ENCODE measurements around the gene HOXB3. TPM values are rescaled to one million over a fixed set of nuclear protein-coding genes. Genes with fewer than 3 reads are reported as not detected.

The HOXB3 gene
- total and polyA plus RNA-seq, 7 donors: 0.96 to 8.8 (median 1.5) TPM

GRCh38 chr17:48514477-48514876, 75.6 kb downstream of the HOXB3 start:
- no peaks in the 10 kb centered on the region for H3K4me1 ChIP-seq
- DNase-seq (no peak), ATAC-seq (no peak)
- no peak overlapping the region for H3K27ac ChIP-seq
- no peak for TF ChIP-seq CTCF (IDR thresholded peaks at IDR 0.05)
- H3K9me3 ChIP-seq: no peaks in the 10 kb centered on the region
- H3K36me3 ChIP-seq (ENCODE audit: insufficient read depth in 1 of 2, low read depth in 1 of 2): no peaks in the 10 kb centered on the region
- intact Hi-C loops (cut with DNase I): no loop called here
- H3K4me3 ChIP-seq: no peak overlapping the region
- 61 to 75% (median 68%) methylated on average over 2 of the region's 2 CpGs for WGBS, 3 donors
- H3K27me3 ChIP-seq (ENCODE audit: insufficient read depth in 3 of 3, low read length in 2 of 3): peaks cover 0 to 31% (median 5%) of the 10 kb centered on the region in 3 donors

GRCh38 chr17:48513666-48514455, 76.2 kb downstream of the HOXB3 start:
- 70 to 79% (median 72%) methylated on average over 6 of the region's 6 CpGs for WGBS, 3 donors
- intact Hi-C loops (cut with DNase I): no loop called here

GRCh38 chr17:48513097-48513496, 76.9 kb downstream of the HOXB3 start:
- intact Hi-C loops (cut with DNase I): no loop called here
- DNase-seq (no peak), ATAC-seq (no peak)
- Histone ChIP-seq H3K4me3 (no peak overlapping the region), H3K36me3 (ENCODE audit: insufficient read depth in 1 of 2, low read depth in 1 of 2) (no peaks in the 10 kb centered on the region), H3K9me3 (no peaks in the 10 kb centered on the region), H3K27ac (no peak overlapping the region), H3K27me3 (ENCODE audit: insufficient read depth in 3 of 3, low read length in 2 of 3) (peaks cover 4 to 38% (median 5%) of the 10 kb centered on the region in 3 donors), H3K4me1 (no peaks in the 10 kb centered on the region)
- WGBS, 3 donors: 58 to 66% (median 63%) methylated on average over 7 of the region's 7 CpGs
- no peak for TF ChIP-seq CTCF (IDR thresholded peaks at IDR 0.05)

More at GRCh38 chr17:48513666-48514455, 76.2 kb downstream of the HOXB3 start:
- Histone ChIP-seq H3K4me3 (no peak overlapping the region), H3K36me3 (ENCODE audit: insufficient read depth in 1 of 2, low read depth in 1 of 2) (no peaks in the 10 kb centered on the region), H3K27me3 (ENCODE audit: insufficient read depth in 3 of 3, low read length in 2 of 3) (peaks cover 0 to 31% (median 5%) of the 10 kb centered on the region in 3 donors), H3K9me3 (no peaks in the 10 kb centered on the region), H3K27ac (no peak overlapping the region), H3K4me1 (no peaks in the 10 kb centered on the region)
- ATAC-seq (no peak), DNase-seq (no peak)
- no peak for TF ChIP-seq CTCF (IDR thresholded peaks at IDR 0.05)

- H3K27me3 ChIP-seq (ENCODE audit: insufficient read depth in 3 of 3, low read length in 2 of 3): peaks cover 5 to 42% (median 6%) of the 10 kb centered on the region in 3 donors
- no peaks in the 10 kb centered on the region for H3K9me3 ChIP-seq
- H3K4me1 ChIP-seq: no peaks in the 10 kb centered on the region
- no peak for ATAC-seq
- WGBS, 3 donors: 78 to 84% (median 82%) methylated on average over 7 of the region's 7 CpGs
- intact Hi-C loops (cut with DNase I): no loop called here
- no peak overlapping the region for H3K4me3 ChIP-seq
- H3K27ac ChIP-seq: no peak overlapping the region
- H3K36me3 ChIP-seq (ENCODE audit: insufficient read depth in 1 of 2, low read depth in 1 of 2): no peaks in the 10 kb centered on the region
- no peak for TF ChIP-seq CTCF (IDR thresholded peaks at IDR 0.05)
- DNase-seq: no peak
These were observed 79.1 kb downstream of the HOXB3 start for GRCh38 chr17:48510761-48511604.
